Sigmoid colon (tissue), 7 donors: ENCODE measurements around the gene IL9. TPM values are rescaled to one million over a fixed set of nuclear protein-coding genes. Genes with fewer than 3 reads are reported as not detected.

ENCODE experiments used
- DNase-seq: peaks from one replicate; pipeline ENCODE4 v3.0.0-alpha.2; 2019
- H3K27ac ChIP-seq, 4 donors: fragments of 200-600 bp; sonication (generic); one replicate each; pipeline ENCODE4 v1.5.1; 2016 to 2019; ENCODE audit warnings: mild to moderate bottlenecking in 1 of 4
- H3K27me3 ChIP-seq, 3 donors: fragments of 200-600 bp; sonication (generic); one replicate each; pipeline ENCODE4 v1.5.1; 2019; ENCODE audit warnings: mild to moderate bottlenecking in 1 of 3
- H3K36me3 ChIP-seq, 4 donors: fragments of 200-600 bp; sonication (generic); one replicate each; pipeline ENCODE4 v1.5.1; 2016 to 2019
- H3K4me1 ChIP-seq, 4 donors: fragments of 200-600 bp; sonication (generic); one replicate each; pipeline ENCODE4 v1.5.1; 2017 to 2019
- H3K4me3 ChIP-seq, 4 donors: fragments of 200-600 bp; sonication (generic); one replicate each; pipeline ENCODE4 v1.5.1; 2017 to 2019; ENCODE audit warnings: mild to moderate bottlenecking in 2 of 4, moderate library complexity in 1 of 4
- H3K9me3 ChIP-seq, 4 donors: fragments of 200-600 bp in 3 of 4; sonication (generic) in 3 of 4; one replicate each; pipeline versions ENCODE4 v1.5.1 to v1.6.1; 2013 to 2019
- CTCF ChIP-seq, 4 experiments: fragments of 450-650 bp in 3 of 4; fragments of 200-600 bp in 1 of 4; IDR thresholded peaks; one replicate each; pipeline ENCODE4 v1.5.1; 2016 to 2019; ENCODE audit warnings: antibody characterized with exemption in 4 of 4, mild to moderate bottlenecking in 3 of 4, moderate library complexity in 2 of 4
- EP300 ChIP-seq, 4 donors: sonication (generic); formaldehyde crosslinking; IDR thresholded peaks; one replicate each; pipeline ENCODE4 v1.6.1; 2017; ENCODE audit warnings: antibody characterized with exemption in 4 of 4
- POLR2A ChIP-seq, 2 donors: fragments of 450-650 bp; IDR thresholded peaks; one replicate each; pipeline ENCODE4 v1.6.1; 2016; ENCODE audit warnings: antibody characterized with exemption in 2 of 2, mild to moderate bottlenecking in 2 of 2, moderate library complexity in 2 of 2
- POLR2AphosphoS5 ChIP-seq, 4 donors: sonication (generic); formaldehyde crosslinking; IDR thresholded peaks; one replicate each; pipeline ENCODE4 v1.6.1; 2017; ENCODE audit warnings: antibody characterized with exemption in 4 of 4
- WGBS, 2 donors: extraction: QIAGEN DNeasy Blood & Tissue Kit; methylation state at CpG; one replicate each; pipeline ENCODE4 v1.1.7; 2013; 5-methylcytosine and 5-hydroxymethylcytosine counted together
- intact Hi-C: fragments of 100-400 bp; cut with DNase I; formaldehyde crosslinking; loops from one replicate; pipeline ENCODE4 v1.15.1; 2023
- polyA plus RNA-seq, 3 donors: library from polyadenylated mRNA; stranded (reverse); fragments of 200-250 nt; gene quantifications; one replicate each; pipeline ENCODE4 v1.2.3, GENCODE V29; 2013
- total RNA-seq, 4 donors: library from RNA; depleted of rRNA; stranded (reverse); fragments of >200 nt; gene quantifications; one replicate each; pipeline ENCODE4 v1.1.0, GENCODE V29; 2016
- donor health status: healthy with polysubstance abuse.
- donor health status: Bipolar disorder and iron deficiency.
- donor health status: healthy.

IL9 gene
- total and polyA plus RNA-seq, 7 donors, result not detected

- WGBS, 2 donors, result 74 to 85% methylated on average over 3 of the region's 3 CpGs
- Histone ChIP-seq H3K27ac (peak overlapping the region in 3 of 4 donors; percentile 42 to 67 (median 59)), H3K36me3 (no peaks in the 10 kb centered on the region), H3K4me3 (no peak overlapping the region), H3K9me3 (no peaks in the 10 kb centered on the region), H3K27me3 (no peaks in the 10 kb centered on the region), H3K4me1 (peaks cover 0 to 39% (median 29%) of the 10 kb centered on the region in 4 donors)
- TF ChIP-seq EP300 (IDR thresholded peaks at IDR 0.05) (no peak), POLR2AphosphoS5 (IDR thresholded peaks at IDR 0.05) (no peak), POLR2A (IDR thresholded peaks at IDR 0.05) (no peak), CTCF (IDR thresholded peaks at IDR 0.05) (no peak)
- intact Hi-C loops, result no loop called here
- DNase-seq, result no peak
Observed at GRCh38 chr5:135881819-135882218, 13.8 kb downstream of the IL9 start.

GRCh38 chr5:135881244-135881643, 14.4 kb downstream of the IL9 start:
- H3K9me3 ChIP-seq, result no peaks in the 10 kb centered on the region
- peak overlapping the region; percentile 41 to 67 (median 50) for H3K27ac ChIP-seq
- H3K27me3 ChIP-seq, result no peaks in the 10 kb centered on the region
- peak; percentile 83 for DNase-seq
- H3K4me1 ChIP-seq, result peaks cover 0 to 39% (median 29%) of the 10 kb centered on the region in 4 donors
- intact Hi-C loops, result no loop called here
- TF ChIP-seq POLR2A (IDR thresholded peaks at IDR 0.05) (no peak), EP300 (IDR thresholded peaks at IDR 0.05) (peak in 3 of 4 donors; percentile 29 to 43 (median 32)), POLR2AphosphoS5 (IDR thresholded peaks at IDR 0.05) (peak; percentile 2 to 51 (median 28)), CTCF (IDR thresholded peaks at IDR 0.05) (no peak)
- H3K4me3 ChIP-seq, result no peak overlapping the region
- WGBS, 2 donors, result 55 to 68% methylated on average over 4 of the region's 4 CpGs
- no peaks in the 10 kb centered on the region for H3K36me3 ChIP-seq

GRCh38 chr5:135880801-135881200, 14.8 kb downstream of the IL9 start:
- WGBS, 2 donors, result 51 to 78% methylated on average over 7 of the region's 7 CpGs
- Histone ChIP-seq H3K27ac (peak overlapping the region; percentile 41 to 67 (median 50)), H3K27me3 (no peaks in the 10 kb centered on the region), H3K4me1 (peaks cover 0 to 39% (median 29%) of the 10 kb centered on the region in 4 donors), H3K9me3 (no peaks in the 10 kb centered on the region), H3K36me3 (no peaks in the 10 kb centered on the region), H3K4me3 (no peak overlapping the region)
- TF ChIP-seq CTCF (IDR thresholded peaks at IDR 0.05), result no peak
- TF ChIP-seq POLR2AphosphoS5 (IDR thresholded peaks at IDR 0.05), result no peak
- no peak for TF ChIP-seq EP300 (IDR thresholded peaks at IDR 0.05)
- TF ChIP-seq POLR2A (IDR thresholded peaks at IDR 0.05), result no peak
- no peak for DNase-seq
- intact Hi-C loops, result no loop called here

GRCh38 chr5:135880278-135880677, 15.4 kb downstream of the IL9 start:
- intact Hi-C loops, result no loop called here

More at GRCh38 chr5:135880278-135880677, 15.4 kb downstream of the IL9 start:
- Histone ChIP-seq H3K9me3 (no peaks in the 10 kb centered on the region), H3K27ac (no peak overlapping the region), H3K4me3 (no peak overlapping the region), H3K4me1 (peaks cover 0 to 39% (median 29%) of the 10 kb centered on the region in 4 donors), H3K36me3 (no peaks in the 10 kb centered on the region), H3K27me3 (no peaks in the 10 kb centered on the region)
- WGBS, 2 donors, result 72 to 82% methylated on average over 3 of the region's 3 CpGs
- TF ChIP-seq POLR2AphosphoS5 (IDR thresholded peaks at IDR 0.05) (no peak), CTCF (IDR thresholded peaks at IDR 0.05) (no peak), EP300 (IDR thresholded peaks at IDR 0.05) (no peak), POLR2A (IDR thresholded peaks at IDR 0.05) (no peak)
- no peak for DNase-seq
